Measurements from ENCODE around the gene VAMP4.

GRCh38 chr1:171748651-171749050 is 6.8 kb upstream of the VAMP4 start:
- TF ChIP-seq CTCF (IDR thresholded peaks at IDR 0.05) (no peak), ZFX (IDR thresholded peaks at IDR 0.05; ENCODE audit: borderline replicate concordance) (no peak)
